Measurements from ENCODE around the gene LPAR3.

- TF ChIP-seq CTCF (conservative IDR thresholded peaks at IDR 0.05; ENCODE audit: low read depth, low read length) (no peak), EZH2 (IDR thresholded peaks at IDR 0.05; ENCODE audit: borderline replicate concordance, low read depth, low read length, poor library complexity, severe bottlenecking) (no peak)
These were observed 3.6 kb downstream of the LPAR3 start for GRCh38 chr1:84889437-84889836.

All from A673 (cell line).